ENCODE data around the gene SPAG16. TPM values are rescaled to one million over a fixed set of nuclear protein-coding genes. Genes with fewer than 3 reads are reported as not detected.

Gene SPAG16
- total and polyA plus RNA-seq, 2 donors (not counting 1 experiment from before 2014, with no cell fraction given), result 24.1 to 36.8 TPM

GRCh38 chr2:214265991-214266489 lies 981.8 kb downstream of the SPAG16 start:
- no peak overlapping the region for H2AFZ ChIP-seq (ENCODE audit: low read length)
- H3K4me1 ChIP-seq (ENCODE audit: control insufficient read depth, extremely low read depth, insufficient read depth, low read length), result no peaks in the 10 kb centered on the region
- no peaks in the 10 kb centered on the region for H4K20me1 ChIP-seq (ENCODE audit: control insufficient read depth, extremely low read depth, insufficient read depth, low read length)
- no peak overlapping the region for H3K4me3 ChIP-seq (replicated peaks in 1 of 4; ENCODE audit: control extremely low read depth in 1 of 4, insufficient read depth in 1 of 4, low read depth in 3 of 4, low read length in 4 of 4)
- H3K79me2 ChIP-seq (ENCODE audit: control insufficient read depth, insufficient read depth, low read length), result no peaks in the 10 kb centered on the region
- TF ChIP-seq EZH2 (IDR thresholded peaks at IDR 0.05; ENCODE audit: low read length, missing control alignments), result no peak
- TF ChIP-seq CTCF (conservative IDR thresholded peaks at IDR 0.05 in 1 of 2, IDR thresholded peaks at IDR 0.05 in 1 of 2; ENCODE audit: low read depth in 1 of 2, low read length in 2 of 2), result no peak
- H3K4me2 ChIP-seq (ENCODE audit: extremely low read depth, insufficient read depth, low read length), result no peak overlapping the region
- no peak overlapping the region for H3K27ac ChIP-seq (ENCODE audit: insufficient read depth, low read length)
- DNase-seq (ENCODE audit: low read depth in 2 of 2), result peak in 1 of 2 donors; percentile 70
- H3K27me3 ChIP-seq (ENCODE audit: control insufficient read depth, insufficient read depth, low read length), result no peaks in the 10 kb centered on the region
- H3K9me3 ChIP-seq (ENCODE audit: control insufficient read depth, insufficient read depth, low read depth, low read length), result no peaks in the 10 kb centered on the region
- no peak overlapping the region for H3K9ac ChIP-seq (ENCODE audit: insufficient read depth, low read length)
- H3K36me3 ChIP-seq (ENCODE audit: control insufficient read depth, insufficient read depth, low read length), result no peaks in the 10 kb centered on the region

GRCh38 chr2:214277880-214278279 lies 993.6 kb downstream of the SPAG16 start:
- no peaks in the 10 kb centered on the region for H3K36me3 ChIP-seq (ENCODE audit: control insufficient read depth, insufficient read depth, low read length)
- H3K4me1 ChIP-seq (ENCODE audit: control insufficient read depth, extremely low read depth, insufficient read depth, low read length), result no peaks in the 10 kb centered on the region
- H3K4me3 ChIP-seq (replicated peaks in 1 of 4; ENCODE audit: control extremely low read depth in 1 of 4, insufficient read depth in 1 of 4, low read depth in 3 of 4, low read length in 4 of 4), result no peak overlapping the region
- H4K20me1 ChIP-seq (ENCODE audit: control insufficient read depth, extremely low read depth, insufficient read depth, low read length), result no peaks in the 10 kb centered on the region
- no peaks in the 10 kb centered on the region for H3K79me2 ChIP-seq (ENCODE audit: control insufficient read depth, insufficient read depth, low read length)
- H3K9me3 ChIP-seq (ENCODE audit: control insufficient read depth, insufficient read depth, low read depth, low read length), result no peaks in the 10 kb centered on the region
- H3K9ac ChIP-seq (ENCODE audit: insufficient read depth, low read length), result no peak overlapping the region
- no peaks in the 10 kb centered on the region for H3K27me3 ChIP-seq (ENCODE audit: control insufficient read depth, insufficient read depth, low read length)
- TF ChIP-seq EZH2 (IDR thresholded peaks at IDR 0.05; ENCODE audit: low read length, missing control alignments), result no peak
- no peak for TF ChIP-seq CTCF (conservative IDR thresholded peaks at IDR 0.05 in 1 of 2, IDR thresholded peaks at IDR 0.05 in 1 of 2; ENCODE audit: low read depth in 1 of 2, low read length in 2 of 2)
- H2AFZ ChIP-seq (ENCODE audit: low read length), result no peak overlapping the region
- no peak overlapping the region for H3K4me2 ChIP-seq (ENCODE audit: extremely low read depth, insufficient read depth, low read length)
- DNase-seq (ENCODE audit: low read depth in 2 of 2), result no peak
- no peak overlapping the region for H3K27ac ChIP-seq (ENCODE audit: insufficient read depth, low read length)

- Histone ChIP-seq H4K20me1 (ENCODE audit: control insufficient read depth, extremely low read depth, insufficient read depth, low read length) (no peaks in the 10 kb centered on the region), H3K79me2 (ENCODE audit: control insufficient read depth, insufficient read depth, low read length) (no peaks in the 10 kb centered on the region), H3K9me3 (ENCODE audit: control insufficient read depth, insufficient read depth, low read depth, low read length) (no peaks in the 10 kb centered on the region), H2AFZ (ENCODE audit: low read length) (no peak overlapping the region), H3K27ac (ENCODE audit: insufficient read depth, low read length) (no peak overlapping the region), H3K9ac (ENCODE audit: insufficient read depth, low read length) (no peak overlapping the region), H3K4me3 (replicated peaks in 1 of 4; ENCODE audit: control extremely low read depth in 1 of 4, insufficient read depth in 1 of 4, low read depth in 3 of 4, low read length in 4 of 4) (no peak overlapping the region), H3K36me3 (ENCODE audit: control insufficient read depth, insufficient read depth, low read length) (no peaks in the 10 kb centered on the region), H3K4me1 (ENCODE audit: control insufficient read depth, extremely low read depth, insufficient read depth, low read length) (no peaks in the 10 kb centered on the region), H3K4me2 (ENCODE audit: extremely low read depth, insufficient read depth, low read length) (no peak overlapping the region), H3K27me3 (ENCODE audit: control insufficient read depth, insufficient read depth, low read length) (no peaks in the 10 kb centered on the region)
- TF ChIP-seq CTCF (conservative IDR thresholded peaks at IDR 0.05 in 1 of 2, IDR thresholded peaks at IDR 0.05 in 1 of 2; ENCODE audit: low read depth in 1 of 2, low read length in 2 of 2), result no peak
- TF ChIP-seq EZH2 (IDR thresholded peaks at IDR 0.05; ENCODE audit: low read length, missing control alignments), result no peak
- DNase-seq (ENCODE audit: low read depth in 2 of 2), result no peak
Measured at GRCh38 chr2:214286011-214286410, 1001.7 kb downstream of the SPAG16 start.

Data from fibroblast of lung (primary cell).